A549 (cell line): ENCODE results near the gene PRKAG2.

Experiments
- EP300 ChIP-seq, 2 experiments: fragments of >200 bp; sonication (Bioruptor Twin); formaldehyde crosslinking; IDR thresholded peaks; 2 replicates in 1 of 2; 3 replicates in 1 of 2; pipeline ENCODE4 v1.6.1; 2016 to 2017
- MAFK ChIP-seq: fragments of 450-650 bp; IDR thresholded peaks from 2 replicates; pipeline ENCODE4 v1.6.1; 2014; ENCODE audit not compliant: partially characterized antibody
- POLR2A ChIP-seq: IDR thresholded peaks from 2 replicates; pipeline ENCODE4 v1.6.1; 2012; ENCODE audit warnings: mild to moderate bottlenecking, low read length
- RAD21 ChIP-seq, 2 experiments: fragments of >200 bp in 1 of 2; sonication (Bioruptor Twin) in 1 of 2; formaldehyde crosslinking in 1 of 2; IDR thresholded peaks in 1 of 2; conservative IDR thresholded peaks in 1 of 2; 2 replicates in 1 of 2; 3 replicates in 1 of 2; pipeline ENCODE4 v1.6.1; 2012 to 2018; ENCODE audit warnings: inconsistent platforms in 1 of 2
- RFX5 ChIP-seq: fragments of 450-650 bp; IDR thresholded peaks from 2 replicates; pipeline ENCODE4 v1.7.1; 2014; ENCODE audit warnings: antibody characterized with exemption, mild to moderate bottlenecking, moderate library complexity
- SMC3 ChIP-seq: fragments of >200 bp; sonication (Bioruptor Twin); formaldehyde crosslinking; IDR thresholded peaks from 3 replicates; pipeline ENCODE4 v1.6.1; 2018; ENCODE audit warnings: inconsistent platforms
- TF ChIP-seq, protein P1 (sequence below): fragments of >200 bp; sonication (Bioruptor Twin); formaldehyde crosslinking; IDR thresholded peaks from 3 replicates; pipeline ENCODE4 v1.5.1; 2016
- TF ChIP-seq, protein P2 (sequence below): fragments of 450-650 bp; IDR thresholded peaks from 2 replicates; pipeline ENCODE4 v1.6.1; 2014; ENCODE audit warnings: antibody characterized with exemption

GRCh38 chr7:151700586-151701165, 176.2 kb downstream of the PRKAG2 start:
- TF ChIP-seq MAFK (no peak), POLR2A (no peak), EP300 (IDR thresholded peaks at IDR 0.05) (no peak), SMC3 (no peak), RAD21 (conservative IDR thresholded peaks at IDR 0.05 in 1 of 2, IDR thresholded peaks at IDR 0.05 in 1 of 2) (no peak), RFX5 (no peak)
- TF ChIP-seq, protein P1, sequence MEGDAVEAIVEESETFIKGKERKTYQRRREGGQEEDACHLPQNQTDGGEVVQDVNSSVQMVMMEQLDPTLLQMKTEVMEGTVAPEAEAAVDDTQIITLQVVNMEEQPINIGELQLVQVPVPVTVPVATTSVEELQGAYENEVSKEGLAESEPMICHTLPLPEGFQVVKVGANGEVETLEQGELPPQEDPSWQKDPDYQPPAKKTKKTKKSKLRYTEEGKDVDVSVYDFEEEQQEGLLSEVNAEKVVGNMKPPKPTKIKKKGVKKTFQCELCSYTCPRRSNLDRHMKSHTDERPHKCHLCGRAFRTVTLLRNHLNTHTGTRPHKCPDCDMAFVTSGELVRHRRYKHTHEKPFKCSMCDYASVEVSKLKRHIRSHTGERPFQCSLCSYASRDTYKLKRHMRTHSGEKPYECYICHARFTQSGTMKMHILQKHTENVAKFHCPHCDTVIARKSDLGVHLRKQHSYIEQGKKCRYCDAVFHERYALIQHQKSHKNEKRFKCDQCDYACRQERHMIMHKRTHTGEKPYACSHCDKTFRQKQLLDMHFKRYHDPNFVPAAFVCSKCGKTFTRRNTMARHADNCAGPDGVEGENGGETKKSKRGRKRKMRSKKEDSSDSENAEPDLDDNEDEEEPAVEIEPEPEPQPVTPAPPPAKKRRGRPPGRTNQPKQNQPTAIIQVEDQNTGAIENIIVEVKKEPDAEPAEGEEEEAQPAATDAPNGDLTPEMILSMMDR = no peak
- TF ChIP-seq, protein P2, sequence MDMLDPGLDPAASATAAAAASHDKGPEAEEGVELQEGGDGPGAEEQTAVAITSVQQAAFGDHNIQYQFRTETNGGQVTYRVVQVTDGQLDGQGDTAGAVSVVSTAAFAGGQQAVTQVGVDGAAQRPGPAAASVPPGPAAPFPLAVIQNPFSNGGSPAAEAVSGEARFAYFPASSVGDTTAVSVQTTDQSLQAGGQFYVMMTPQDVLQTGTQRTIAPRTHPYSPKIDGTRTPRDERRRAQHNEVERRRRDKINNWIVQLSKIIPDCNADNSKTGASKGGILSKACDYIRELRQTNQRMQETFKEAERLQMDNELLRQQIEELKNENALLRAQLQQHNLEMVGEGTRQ = no peak
